Stimulated activated CD8-positive, alpha-beta memory T cell treated with anti-CD3 and anti-CD28 coated beads, Interleukin-4, amount 100 ng/mL, for 48 hours (primary cell): ENCODE data around the gene DTHD1.

Source experiments
- DNase-seq: peaks from one replicate; pipeline ENCODE4 v3.0.0-alpha.2; 2020

DTHD1 gene

DNA sequence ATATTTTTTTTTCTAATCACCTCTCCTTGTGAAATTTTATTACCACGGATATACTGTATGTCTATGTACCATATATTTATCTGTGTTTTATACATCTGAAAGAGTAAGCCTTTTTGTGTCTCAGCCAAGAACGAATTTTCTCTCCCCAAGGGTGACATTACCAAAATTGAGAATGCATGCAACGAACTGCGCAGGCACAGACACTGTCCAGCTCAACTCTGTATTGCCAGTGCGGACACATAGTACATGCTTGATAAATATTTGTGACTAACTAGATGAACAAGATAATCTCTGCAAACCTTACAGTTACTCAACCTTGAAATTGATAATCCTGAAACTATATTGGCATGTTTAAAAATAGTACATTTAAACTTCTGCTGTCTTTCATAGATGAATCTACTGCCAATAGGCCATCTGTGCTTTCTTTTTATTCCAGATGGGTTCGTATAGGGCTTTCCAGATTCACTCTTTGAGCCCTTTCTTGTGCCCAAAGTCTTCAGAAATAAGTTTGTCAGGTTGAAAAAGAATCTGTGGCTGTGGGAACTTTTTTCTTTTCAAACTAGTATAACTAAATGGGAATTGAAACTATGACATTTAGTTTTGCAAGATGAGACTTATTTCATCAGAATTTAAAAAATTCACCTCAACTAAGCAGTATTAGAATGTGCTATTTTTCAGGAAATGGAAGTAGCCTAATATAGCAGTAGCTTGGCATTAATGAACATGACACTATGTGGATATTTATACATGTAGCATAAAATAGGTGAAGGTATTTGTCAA is 38.9 kb downstream of the DTHD1 start:
- DNase-seq, result no peak

DNA sequence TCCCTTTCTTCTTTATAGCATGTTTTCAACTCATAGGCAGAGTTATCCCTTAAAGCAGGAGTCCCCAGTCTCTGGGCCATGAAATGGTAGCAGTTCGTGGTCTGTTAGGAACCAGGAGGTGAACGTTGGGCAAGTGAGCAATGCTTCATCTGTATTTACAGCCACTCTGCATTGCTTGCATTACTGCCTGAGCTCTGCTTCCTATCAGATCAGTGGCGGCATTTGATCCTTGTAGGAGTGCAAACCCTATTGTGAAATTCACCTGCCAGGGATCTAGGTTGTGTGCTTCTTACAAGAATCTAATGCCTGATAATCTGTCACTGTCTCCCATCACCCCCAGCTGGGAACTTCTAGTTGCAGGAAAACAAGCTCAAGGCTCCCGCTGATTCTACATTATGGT is 39.8 kb downstream of the DTHD1 start:
- DNase-seq, result no peak

DNA sequence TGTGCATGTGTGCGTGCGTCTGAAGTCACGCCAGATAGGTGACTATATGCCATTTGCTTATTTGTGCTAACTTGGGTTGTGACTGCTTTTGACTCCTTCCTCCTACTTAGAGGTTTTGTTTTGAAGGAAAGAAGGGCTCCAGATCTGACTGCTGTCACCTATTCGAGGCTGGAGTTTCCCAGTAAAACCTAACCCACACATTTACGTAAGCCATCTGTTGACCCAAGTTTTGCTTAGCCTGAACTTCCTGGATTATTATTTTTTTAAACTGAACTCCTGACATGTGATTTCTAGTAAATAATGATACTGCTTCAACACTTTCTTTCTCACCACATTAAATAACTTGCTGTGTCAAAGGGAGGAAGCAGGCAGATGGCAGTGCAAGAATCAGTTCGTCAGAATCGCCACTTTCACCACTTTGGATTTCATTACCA is 41.5 kb downstream of the DTHD1 start:
- DNase-seq, result no peak

DNA sequence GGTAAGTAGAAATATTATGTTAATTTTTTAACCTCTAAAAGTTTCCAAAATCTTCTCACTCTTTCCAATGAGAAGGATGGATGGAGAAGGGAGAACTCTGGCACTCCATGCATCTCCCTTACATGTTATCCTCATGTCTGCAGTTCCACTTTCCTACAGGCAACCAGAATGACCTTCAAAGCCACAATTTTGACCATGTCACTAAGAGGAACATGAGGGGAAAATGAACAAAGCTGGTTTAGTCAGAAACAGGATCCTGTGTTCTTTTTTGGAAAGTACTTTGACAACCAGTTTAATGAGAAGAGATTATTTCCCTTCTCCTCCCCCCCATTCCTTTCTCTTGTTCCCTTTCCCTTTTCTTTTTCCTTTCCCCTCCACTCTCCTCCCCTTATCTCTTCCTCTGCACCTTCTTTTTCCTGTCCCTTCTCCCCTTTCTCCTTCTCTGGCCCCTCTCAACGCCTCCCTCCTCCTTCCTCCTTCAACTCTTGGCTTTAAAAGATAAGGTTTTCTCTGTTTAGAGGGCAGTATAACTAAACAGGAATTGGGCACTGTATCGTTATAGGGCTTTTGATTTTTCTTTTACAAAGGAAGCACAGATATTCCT is 42.5 kb downstream of the DTHD1 start:
- no peak for DNase-seq

DNA sequence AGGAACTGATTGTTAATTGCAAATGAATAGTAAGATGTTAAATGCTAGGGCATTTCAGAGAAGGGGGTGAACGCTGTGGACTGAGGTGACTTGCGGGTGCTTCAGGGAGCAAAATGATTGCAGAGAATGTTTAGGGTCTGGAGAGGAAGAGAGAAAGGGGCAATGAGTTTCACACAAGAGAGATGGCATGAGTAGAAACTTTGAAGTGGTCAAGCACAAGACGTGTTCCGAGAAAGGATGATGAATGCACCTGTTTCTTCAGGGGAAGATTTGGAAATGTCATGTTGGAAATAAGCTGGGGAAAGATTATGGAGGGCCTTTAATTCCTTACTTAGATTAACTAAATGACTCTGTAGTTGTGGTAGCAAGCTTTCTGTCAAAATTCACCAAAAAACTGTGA is 43.4 kb downstream of the DTHD1 start:
- DNase-seq, result no peak

DNA sequence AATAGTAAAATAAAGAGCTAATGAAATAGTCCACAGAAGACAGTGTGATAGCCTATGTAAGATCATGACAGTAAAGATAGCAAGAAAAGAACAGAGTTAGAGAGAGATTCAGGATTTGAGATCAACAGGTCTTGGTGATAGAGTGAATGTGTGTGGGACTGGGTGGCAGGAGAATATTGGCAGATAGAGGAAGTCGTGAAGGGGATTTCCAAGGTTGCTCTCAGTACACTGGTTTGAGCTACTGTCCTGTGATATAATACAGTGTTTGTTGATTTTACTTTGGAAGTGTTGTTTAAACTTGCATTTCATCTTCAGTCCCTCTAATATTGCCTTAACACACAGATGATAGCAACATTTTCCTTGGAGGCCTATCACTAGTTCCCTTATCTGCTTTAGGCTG is 44.1 kb downstream of the DTHD1 start:
- DNase-seq, result no peak

DNA sequence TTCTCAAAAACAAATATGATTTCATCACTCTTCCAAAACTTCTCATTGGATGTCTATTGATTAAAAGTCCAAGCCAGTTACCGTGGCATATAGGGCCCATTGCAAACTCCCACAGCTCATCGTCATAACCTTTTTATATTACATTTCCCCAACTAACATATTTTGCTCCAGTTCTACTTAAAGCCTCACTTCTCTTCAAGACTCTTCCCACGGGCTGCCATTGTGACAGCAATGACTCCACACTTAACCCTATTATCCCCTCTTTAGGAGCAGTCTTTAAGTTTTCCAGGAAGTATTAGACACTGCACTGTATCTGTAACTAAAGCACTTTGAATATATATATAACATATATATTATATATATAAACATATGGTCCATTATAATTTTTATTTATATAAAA is 44.5 kb downstream of the DTHD1 start:
- no peak for DNase-seq

DNA sequence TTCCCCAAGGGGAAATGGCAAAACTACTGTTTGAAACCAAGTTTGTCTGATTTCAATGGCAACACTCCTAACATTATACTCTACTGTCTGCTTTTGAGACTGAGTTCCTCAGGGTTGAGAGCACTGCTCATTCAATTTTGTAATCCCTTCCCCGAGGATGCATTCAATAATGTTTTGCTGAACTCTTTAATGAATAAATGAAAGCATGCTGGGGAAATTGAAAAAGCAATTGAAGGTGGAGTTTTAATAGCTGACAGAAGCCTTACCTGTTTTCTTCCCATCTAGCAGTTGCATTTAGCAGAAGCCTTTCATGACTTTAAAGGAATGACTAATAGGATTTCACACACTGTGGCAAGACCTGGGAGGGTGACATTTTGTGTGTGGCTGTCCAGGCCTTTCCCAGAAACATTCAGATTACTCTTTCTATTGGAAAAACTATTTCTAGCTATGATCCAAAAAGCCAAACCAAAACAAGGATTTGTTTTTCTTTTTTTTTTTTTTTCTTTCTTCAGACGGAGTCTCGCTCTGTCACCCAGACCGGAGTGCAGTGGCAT is 45.1 kb downstream of the DTHD1 start:
- DNase-seq, result no peak

DNA sequence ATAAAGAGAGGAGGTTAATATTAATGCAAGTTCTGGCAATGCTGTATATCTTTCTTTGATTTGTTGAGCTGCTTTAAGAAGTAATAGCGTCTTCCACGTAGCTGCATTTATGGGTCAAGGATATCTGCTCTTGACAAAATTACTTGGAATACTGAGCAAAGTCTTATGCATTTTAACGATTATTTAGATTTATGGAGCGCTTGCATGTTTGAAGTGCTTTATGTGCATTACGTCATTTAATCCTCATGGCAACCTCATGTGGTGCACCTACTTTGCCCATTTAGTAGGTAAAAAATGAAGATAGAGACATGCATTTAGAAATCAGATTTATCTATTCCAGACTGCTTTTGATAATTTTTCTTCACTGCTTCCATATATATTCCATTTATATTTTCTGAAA is 46.0 kb downstream of the DTHD1 start:
- DNase-seq, result no peak

DNA sequence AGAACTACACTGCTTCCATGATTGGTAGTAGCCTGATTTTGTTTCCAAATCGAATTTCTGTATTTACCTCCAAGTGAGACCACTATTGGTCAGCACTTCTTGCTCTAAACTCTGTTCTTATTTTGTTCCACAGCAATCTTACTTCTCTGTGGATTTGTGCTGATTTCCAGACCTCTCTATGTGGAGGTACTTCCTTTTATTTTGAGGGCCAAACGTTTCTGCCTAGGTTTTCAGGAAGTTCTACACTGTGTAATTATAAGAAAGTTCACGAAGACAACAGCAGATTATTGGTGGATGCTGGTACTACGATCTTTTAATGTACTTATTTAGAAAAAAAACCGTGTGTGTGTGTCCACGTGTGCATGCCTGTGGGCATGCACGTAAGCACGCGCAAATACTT is 46.7 kb downstream of the DTHD1 start:
- no peak for DNase-seq

DNA sequence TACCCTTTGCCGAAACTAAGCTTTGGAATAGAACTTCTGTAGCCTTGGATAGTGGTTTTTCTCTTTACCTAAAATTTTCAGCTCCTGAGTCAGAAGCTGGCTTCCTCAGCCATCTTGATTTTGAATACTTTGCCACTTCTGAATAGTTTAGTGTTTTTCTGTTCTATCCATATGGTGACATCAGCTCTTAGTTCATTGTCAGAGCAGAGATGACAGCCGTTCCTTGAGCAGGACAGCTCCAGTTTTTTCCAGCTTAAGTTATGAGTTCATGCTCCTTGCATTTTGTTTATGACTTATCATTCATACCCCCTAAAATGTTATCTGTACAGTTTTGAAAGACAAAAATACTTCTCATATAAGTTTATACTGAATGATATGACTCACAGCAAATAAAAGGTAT is 47.8 kb downstream of the DTHD1 start:
- DNase-seq, result no peak

DNA sequence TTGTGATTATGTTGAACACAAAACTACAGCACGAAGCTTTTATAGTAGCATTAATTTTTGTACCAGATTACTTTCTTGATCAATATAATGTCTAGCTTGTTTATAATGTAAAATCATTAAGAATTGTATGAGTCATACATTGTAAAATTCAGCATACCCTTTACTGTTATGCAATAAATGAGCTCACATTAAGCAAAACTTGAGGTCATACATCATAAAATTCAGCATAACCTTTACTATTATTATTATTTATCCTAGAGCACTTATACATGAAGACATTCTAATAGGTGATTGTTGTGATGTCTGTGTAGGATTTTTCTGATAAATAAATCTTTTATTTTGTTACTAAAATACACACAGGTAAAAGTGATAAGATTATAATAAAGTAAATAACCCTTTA is 49.4 kb downstream of the DTHD1 start:
- no peak for DNase-seq

DNA sequence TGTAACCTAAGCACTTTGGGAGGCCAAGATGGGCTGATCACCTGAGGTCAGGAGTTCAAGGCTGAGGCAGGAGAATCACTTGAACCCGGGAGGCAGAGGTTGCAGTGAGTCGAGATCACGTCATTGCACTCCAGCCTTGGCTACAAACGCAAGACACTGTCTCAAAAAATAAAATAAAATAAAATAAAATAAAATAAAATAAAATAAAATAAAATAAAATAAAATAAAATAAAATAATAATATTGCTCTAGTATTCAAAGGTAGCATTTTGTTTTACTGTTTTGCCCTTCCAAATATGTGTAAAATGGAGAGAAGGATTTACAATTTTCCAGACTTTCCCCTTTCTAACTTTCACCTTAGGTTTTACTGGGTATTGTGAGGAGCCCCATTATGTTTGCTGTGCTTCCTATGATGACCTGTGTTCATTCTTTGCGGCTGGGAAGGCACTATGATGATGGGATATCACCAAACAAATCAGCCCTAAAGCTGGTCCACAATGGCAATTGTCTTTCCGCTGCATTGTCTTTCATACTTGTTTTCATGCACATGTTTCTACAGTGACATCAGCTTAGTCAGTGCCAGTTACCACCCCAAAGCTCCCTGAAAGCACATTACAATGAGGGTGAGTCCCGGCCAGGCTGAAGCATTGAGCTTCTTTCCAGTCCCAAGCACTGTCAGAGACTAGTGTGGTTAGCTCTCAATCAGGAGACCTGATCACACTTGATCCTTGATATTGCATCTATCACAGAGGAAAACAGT is 50.8 kb downstream of the DTHD1 start:
- no peak for DNase-seq

DNA sequence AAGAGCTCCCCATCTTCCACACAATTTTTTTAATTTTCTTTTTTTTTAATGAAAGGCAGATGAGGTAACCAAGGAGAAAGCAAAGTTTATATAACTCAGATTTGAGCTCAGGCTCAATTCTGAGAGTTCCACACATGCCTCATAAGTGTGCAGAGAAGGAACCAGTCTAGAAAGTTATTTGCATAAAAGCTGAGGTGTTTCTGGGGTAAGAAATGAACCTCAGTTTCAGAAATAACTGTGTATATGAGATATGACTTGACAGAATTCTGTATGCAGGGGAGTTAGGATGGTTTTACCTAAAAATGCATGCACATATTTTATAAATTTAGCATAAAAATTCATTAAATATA is 51.3 kb downstream of the DTHD1 start:
- DNase-seq, result no peak

DNA sequence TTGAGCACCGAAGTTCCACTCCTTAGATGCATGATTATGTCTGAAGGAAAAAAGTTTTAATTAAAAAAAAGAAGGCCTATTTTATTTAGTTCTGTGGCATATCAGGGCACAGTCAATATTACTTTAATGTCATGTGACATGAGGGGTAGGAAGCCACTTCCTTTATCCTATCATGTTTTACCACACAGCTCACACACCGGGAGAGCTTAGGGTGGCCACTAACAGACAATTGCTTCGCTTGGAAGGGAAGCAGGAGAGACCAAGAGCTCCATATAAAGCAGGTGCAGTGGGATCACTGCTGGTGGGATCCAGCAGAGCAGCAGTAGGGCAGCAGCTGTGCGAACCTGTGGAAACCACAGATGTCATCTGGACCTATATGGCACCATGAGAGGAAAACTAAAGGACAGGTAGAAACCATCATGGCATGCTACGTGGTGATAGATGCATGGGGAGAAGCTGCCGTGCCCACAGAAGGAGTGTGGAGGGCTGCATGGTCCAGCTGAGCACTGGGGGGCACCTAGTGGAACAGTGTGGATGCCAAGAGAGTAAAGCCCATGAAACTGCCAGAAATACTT is 52.0 kb downstream of the DTHD1 start:
- no peak for DNase-seq

DNA sequence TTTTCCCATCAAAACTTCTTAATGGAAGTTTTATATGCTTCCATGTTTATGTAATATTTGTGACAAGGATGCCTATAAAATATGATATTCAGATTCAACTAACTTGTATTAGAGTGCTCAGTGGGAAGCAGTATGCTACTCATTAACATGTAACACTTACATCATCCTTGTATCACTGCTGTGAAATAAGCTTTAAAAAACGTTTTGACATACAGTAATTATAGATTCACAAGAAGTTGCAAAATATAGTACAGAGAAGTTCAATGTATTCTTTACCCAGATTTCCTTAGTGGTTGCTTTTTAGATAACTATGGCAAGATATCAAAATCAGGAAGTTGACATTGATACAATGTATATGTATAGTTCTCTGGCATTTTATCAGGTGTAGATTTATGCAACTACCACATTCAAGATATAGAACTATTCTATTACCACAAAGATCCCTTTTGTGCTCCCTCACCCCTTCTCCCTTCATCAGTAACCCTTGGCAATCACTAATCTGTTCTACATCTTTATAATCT is 56.3 kb downstream of the DTHD1 start:
- DNase-seq, result no peak

DNA sequence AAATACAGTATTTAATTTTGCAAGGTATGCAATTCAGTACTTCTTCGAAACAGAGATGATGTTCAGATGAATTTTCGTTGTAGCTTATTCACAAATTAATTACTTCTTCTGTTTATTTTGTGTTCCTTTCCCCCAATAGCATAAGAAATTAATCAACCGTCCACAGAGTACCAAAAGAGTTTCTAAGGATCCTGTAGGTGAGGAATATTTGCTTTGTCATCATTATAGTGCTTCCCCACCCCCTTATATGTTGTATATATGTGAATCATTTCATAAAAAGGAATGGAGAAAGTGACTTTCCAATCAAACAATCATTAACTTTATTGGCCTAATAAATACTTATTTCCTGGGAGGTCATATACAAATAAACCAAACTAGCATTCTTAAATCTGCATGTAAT is 57.6 kb downstream of the DTHD1 start:
- no peak for DNase-seq

DNA sequence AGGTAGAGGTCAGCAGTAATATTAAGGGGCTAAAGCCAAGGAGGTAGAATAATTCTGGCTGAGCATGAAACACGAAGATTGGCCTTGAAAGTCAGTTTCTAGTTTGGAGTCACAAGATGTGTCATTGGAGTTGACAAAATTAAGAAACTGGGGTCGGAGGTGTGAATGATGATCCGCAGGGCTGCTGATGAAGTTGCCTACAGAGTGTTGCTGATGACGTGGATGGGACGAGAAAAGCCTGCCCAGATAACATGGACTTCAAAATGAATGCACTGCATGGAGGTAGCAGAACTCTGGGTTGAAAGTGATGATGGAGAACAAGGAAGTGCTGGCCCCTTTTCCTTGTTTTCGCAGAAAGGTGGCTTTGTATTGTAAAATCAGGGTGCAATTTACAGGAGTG is 60.5 kb downstream of the DTHD1 start:
- no peak for DNase-seq

DNA sequence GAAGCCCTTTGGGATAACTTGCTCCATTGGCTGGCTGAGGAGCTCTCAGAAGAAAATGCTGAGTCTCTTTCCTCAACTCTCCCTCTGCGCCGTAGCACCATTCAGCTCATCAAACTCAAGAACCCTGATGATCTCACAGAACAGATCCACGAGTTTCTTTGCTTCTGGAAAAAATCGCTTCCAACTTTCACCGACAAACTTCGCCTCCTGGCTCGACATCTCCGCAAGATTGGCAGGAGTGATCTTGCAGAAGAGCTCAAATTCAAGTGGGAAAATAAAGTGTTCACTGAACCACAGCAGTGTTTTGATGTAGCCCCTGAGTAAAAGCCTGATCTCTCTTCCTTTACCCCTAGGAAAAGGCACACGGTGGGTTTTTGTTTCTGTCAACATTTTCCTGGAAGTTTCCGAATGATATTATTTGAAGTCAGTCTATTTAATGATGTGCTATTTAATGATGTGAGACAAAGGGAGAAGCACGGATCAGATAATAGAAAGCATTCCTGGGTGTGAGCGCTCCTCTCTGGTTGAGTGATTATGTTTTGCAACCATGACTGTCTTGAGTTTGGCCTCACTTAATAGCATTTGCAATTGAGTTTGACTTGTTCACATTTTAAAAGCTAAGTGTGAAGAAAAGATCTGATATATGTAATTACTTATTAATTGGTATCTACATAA is 62.2 kb downstream of the DTHD1 start:
- DNase-seq, result no peak

DNA sequence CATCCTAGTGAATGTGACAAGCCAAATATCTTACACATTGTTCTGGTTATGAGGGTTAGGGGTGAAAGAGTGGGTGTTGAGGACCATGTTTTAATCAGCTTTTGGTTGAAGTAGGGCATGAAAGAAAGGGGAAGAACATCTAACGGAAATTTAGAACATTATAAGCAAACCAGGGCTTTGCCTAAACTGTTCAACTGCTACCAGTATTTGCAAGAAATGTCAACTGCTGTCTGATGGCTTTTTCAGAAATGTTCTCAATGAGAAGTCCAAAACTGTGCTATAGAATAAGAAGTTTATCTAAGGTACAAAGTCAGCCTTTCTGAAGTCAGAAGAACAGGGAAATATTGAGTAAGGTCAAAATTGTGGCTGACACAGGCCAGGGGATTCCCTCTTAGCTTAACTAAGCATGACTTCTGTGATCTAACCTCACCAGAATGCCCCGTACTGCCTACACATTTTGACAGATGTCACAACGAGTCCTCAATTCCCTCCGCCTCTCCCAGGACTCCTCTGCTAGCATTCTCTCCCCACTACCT is 67.1 kb downstream of the DTHD1 start:
- DNase-seq, result peak; percentile 52

DNA sequence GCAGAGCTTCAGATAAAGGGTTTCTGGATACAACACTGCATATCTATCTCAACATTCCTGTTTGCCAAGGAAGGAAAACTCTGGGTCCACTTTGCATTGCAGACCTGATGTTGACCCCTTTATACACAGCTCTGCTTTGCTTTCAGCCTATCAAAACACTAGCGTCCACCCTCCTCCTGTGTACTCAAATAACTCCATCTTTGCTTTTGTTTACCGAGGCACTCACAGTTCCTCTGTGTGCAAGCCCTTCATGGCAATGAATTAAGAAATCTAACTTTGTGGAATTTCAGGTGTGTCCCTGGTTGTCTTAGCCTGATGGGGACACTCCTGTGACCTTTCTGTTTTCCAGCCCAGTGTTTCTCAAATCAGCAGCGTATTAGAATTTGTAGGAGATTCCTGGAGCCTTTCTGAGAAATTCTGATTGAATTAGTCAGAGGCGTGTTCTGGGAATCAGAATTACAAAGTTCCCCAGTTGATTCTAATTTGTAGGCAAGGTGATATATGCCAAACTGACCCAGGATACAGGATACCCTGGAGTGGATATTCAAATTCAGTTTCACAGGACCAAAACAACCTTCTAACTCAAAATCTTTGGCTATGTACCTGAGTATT is 68.6 kb downstream of the DTHD1 start:
- DNase-seq, result no peak

DNA sequence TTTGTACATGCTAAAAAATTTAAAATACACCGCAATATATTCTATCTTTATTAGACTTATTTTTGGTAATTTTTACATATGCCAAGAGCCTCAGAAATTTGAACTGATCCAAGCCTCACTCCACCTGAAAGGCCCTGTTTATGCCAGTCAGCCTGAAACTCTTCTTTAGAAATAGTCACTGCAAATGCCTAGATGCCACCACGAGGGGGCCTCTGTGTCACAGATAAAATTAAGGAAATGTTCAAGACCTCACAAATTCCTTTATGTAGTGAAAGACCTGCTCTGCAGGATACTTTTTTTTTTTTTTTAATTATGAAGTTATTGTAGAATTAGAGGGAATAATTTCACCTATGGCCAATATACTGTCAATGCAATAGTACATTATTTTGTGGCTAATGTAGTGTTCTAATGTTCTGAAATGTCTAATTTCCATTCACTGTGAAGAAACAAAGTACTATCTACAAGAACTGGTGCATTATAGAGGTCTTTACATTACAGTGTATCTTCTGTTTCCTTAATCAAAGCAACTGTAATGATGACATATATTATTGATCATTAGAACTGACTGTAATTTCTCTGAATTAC is 69.8 kb downstream of the DTHD1 start:
- DNase-seq, result peak; percentile 81
